T1000 (cell line): ENCODE data around the gene ZNF277.
"Not testable (repeated sequence)": the region's sequence is repeated elsewhere in the genome, so short reads cannot be mapped to it uniquely, and the experiment has no call there.

Experiments
- DNase-seq: peaks from one replicate; lab custom pipeline; 2025; ENCODE audit warnings: mixed read lengths; lab: John Stamatoyannopoulos, UW

ZNF277 gene

GRCh38 chr7:112350585-112350984, 144.1 kb downstream of the ZNF277 start:
- DNase-seq = no peak

- DNase-seq = no peak
These were observed 150.1 kb downstream of the ZNF277 start for GRCh38 chr7:112356596-112356995.

- no peak for DNase-seq
These were observed 150.6 kb downstream of the ZNF277 start for GRCh38 chr7:112357136-112357535.

GRCh38 chr7:112358513-112358912, 152.0 kb downstream of the ZNF277 start:
- no peak for DNase-seq

- no peak for DNase-seq
These were observed 152.6 kb downstream of the ZNF277 start for GRCh38 chr7:112359086-112359485.

- DNase-seq = no peak
These were observed 154.2 kb downstream of the ZNF277 start for GRCh38 chr7:112360681-112361080.

- DNase-seq = no peak
These were observed 154.7 kb downstream of the ZNF277 start for GRCh38 chr7:112361154-112361553.

GRCh38 chr7:112362053-112362650, 155.7 kb downstream of the ZNF277 start:
- no peak for DNase-seq

- no peak for DNase-seq
These were observed 156.2 kb downstream of the ZNF277 start for GRCh38 chr7:112362731-112363131.

GRCh38 chr7:112364388-112364787, 157.9 kb downstream of the ZNF277 start:
- no peak for DNase-seq

GRCh38 chr7:112365551-112365950, 159.1 kb downstream of the ZNF277 start:
- DNase-seq = no peak

- DNase-seq = no peak
These were observed 160.4 kb downstream of the ZNF277 start for GRCh38 chr7:112366886-112367285.

GRCh38 chr7:112370436-112370835, 163.9 kb downstream of the ZNF277 start:
- DNase-seq = no peak

- DNase-seq = no peak
These were observed 165.2 kb downstream of the ZNF277 start for GRCh38 chr7:112371701-112372100.

- DNase-seq = no peak
These were observed 165.6 kb downstream of the ZNF277 start for GRCh38 chr7:112372101-112372500.

GRCh38 chr7:112377593-112377992, 171.1 kb downstream of the ZNF277 start:
- no peak for DNase-seq

- DNase-seq = no peak
These were observed 175.0 kb downstream of the ZNF277 start for GRCh38 chr7:112381311-112382091.

- DNase-seq = no peak
These were observed 177.3 kb downstream of the ZNF277 start for GRCh38 chr7:112383671-112384417.

- DNase-seq = no peak
These were observed 179.0 kb downstream of the ZNF277 start for GRCh38 chr7:112385516-112385915.

GRCh38 chr7:112386619-112387018, 180.1 kb downstream of the ZNF277 start:
- DNase-seq = no peak

GRCh38 chr7:112390167-112390566, 183.7 kb downstream of the ZNF277 start:
- no peak for DNase-seq

GRCh38 chr7:112391079-112391821, 184.8 kb downstream of the ZNF277 start:
- DNase-seq = not testable (repeated sequence)
